K562 (cell line): ENCODE results near the gene ZNF761. TPM values are rescaled to one million over a fixed set of nuclear protein-coding genes. Genes with fewer than 3 reads are reported as not detected.
A peak's percentile ranks its signal among the peaks of the same experiment; 100 is the strongest.

Experiments used
- ATF3 ChIP-seq, 2 experiments: fragments of 450-650 bp in 1 of 2; sonication (generic) in 1 of 2; formaldehyde crosslinking in 1 of 2; IDR thresholded peaks in 1 of 2; conservative IDR thresholded peaks in 1 of 2; 2 replicates each; pipeline versions ENCODE4 v1.6.1 to v1.8.1; 2016 to 2023; ENCODE audit warnings: mild to moderate bottlenecking in 2 of 2, moderate library complexity in 2 of 2, inconsistent platforms in 1 of 2, missing genetic modification reagents in 1 of 2
- PURB ChIP-seq: sonication (generic); formaldehyde crosslinking; IDR thresholded peaks from 2 replicates; pipeline ENCODE4 v1.9.0; 2021; ENCODE audit warnings: low read depth, mild to moderate bottlenecking, missing genetic modification reagents
- RBM15 ChIP-seq: fragments of 200-400 bp; formaldehyde crosslinking; IDR thresholded peaks from 2 replicates; pipeline ENCODE4 v1.6.1; 2018; ENCODE audit warnings: mild to moderate bottlenecking, low read length, moderate library complexity; ENCODE audit not compliant: insufficient read depth
- RHOXF2B ChIP-seq: fragments of 250-450 bp; sonication (Bioruptor Pico); conservative IDR thresholded peaks from 2 replicates; pipeline ENCODE4 v1.5.1; 2021
- SP2 ChIP-seq: IDR thresholded peaks from 2 replicates; pipeline ENCODE4 v1.6.1; 2011; ENCODE audit warnings: mild to moderate bottlenecking, low read depth, low read length, moderate library complexity; ENCODE audit not compliant: poor library complexity, severe bottlenecking; ENCODE audit errors: extremely low read depth
- TBP ChIP-seq: optimal IDR thresholded peaks from 2 replicates; pipeline ENCODE3; 2011; ENCODE audit warnings: low read depth, low read length, improper control_type of control experiment
- ZBTB2 ChIP-seq: fragments of 450-650 bp; IDR thresholded peaks from 2 replicates; pipeline ENCODE4 v1.6.1; 2016; ENCODE audit warnings: antibody characterized with exemption
- ZNF12 ChIP-seq: sonication (generic); formaldehyde crosslinking; IDR thresholded peaks from 2 replicates; pipeline ENCODE4 v1.4.0; 2020; ENCODE audit warnings: mild to moderate bottlenecking, missing genetic modification reagents
- ZNF24 ChIP-seq: fragments of 450-650 bp; IDR thresholded peaks from 2 replicates; pipeline ENCODE4 v1.6.1; 2016
- ZZZ3 ChIP-seq: fragments of 450-650 bp; IDR thresholded peaks from 2 replicates; pipeline ENCODE4 v1.6.1; 2016; ENCODE audit warnings: antibody characterized with exemption, mild to moderate bottlenecking, moderate library complexity
- polyA plus RNA-seq, 8 experiments: library from polyadenylated mRNA; depleted of rRNA in 4 of 8; stranded (reverse) in 5 of 8; unstranded in 3 of 8; fragments of >200 nt; fragmentation: Nextera tagmentation in 2 of 8; fragmentation: Illumina TruSeq in 1 of 8; extraction: Ambion mirVana in 2 of 8; extraction: Trizol in 1 of 8; gene quantifications; 2 replicates each; pipeline versions ENCODE4 v1.2.1 to v1.2.3, GENCODE V29; 2011 to 2014; ENCODE audit warnings: inconsistent platforms in 1 of 8, missing spikeins in 1 of 8
- total RNA-seq, 7 experiments: library from RNA; depleted of rRNA in 6 of 7; stranded (reverse); fragments of >200 nt in 6 of 7; fragmentation: Illumina TruSeq in 2 of 7; extraction: Trizol in 2 of 7; gene quantifications; 2 replicates each; pipeline versions ENCODE4 v1.2.1 to v1.2.3, GENCODE V29; 2011 to 2021; ENCODE audit warnings: low replicate concordance in 1 of 7
- TF ChIP-seq, protein P1 (sequence below), 2 experiments: fragments of 450-650 bp; IDR thresholded peaks; 2 replicates each; pipeline ENCODE4 v1.6.1; 2016; ENCODE audit warnings: mild to moderate bottlenecking in 2 of 2, borderline replicate concordance in 1 of 2, low read depth in 1 of 2, moderate library complexity in 1 of 2
- TF ChIP-seq, protein P2 (sequence below): fragments of 250-450 bp; sonication (Bioruptor Pico); IDR thresholded peaks from 2 replicates; pipeline ENCODE4 v1.5.0; 2021
- TF ChIP-seq, protein P3 (sequence below): sonication (generic); formaldehyde crosslinking; IDR thresholded peaks from 2 replicates; pipeline ENCODE4 v1.8.1; 2023; ENCODE audit warnings: mild to moderate bottlenecking, missing genetic modification reagents

ZNF761 gene
- total and polyA plus RNA-seq, 9 of the 15 experiments (the other 6 are each of a cell fraction or from before 2014, with no cell fraction given), result 10.3 to 30.2 (median 17.0) TPM

DNA sequence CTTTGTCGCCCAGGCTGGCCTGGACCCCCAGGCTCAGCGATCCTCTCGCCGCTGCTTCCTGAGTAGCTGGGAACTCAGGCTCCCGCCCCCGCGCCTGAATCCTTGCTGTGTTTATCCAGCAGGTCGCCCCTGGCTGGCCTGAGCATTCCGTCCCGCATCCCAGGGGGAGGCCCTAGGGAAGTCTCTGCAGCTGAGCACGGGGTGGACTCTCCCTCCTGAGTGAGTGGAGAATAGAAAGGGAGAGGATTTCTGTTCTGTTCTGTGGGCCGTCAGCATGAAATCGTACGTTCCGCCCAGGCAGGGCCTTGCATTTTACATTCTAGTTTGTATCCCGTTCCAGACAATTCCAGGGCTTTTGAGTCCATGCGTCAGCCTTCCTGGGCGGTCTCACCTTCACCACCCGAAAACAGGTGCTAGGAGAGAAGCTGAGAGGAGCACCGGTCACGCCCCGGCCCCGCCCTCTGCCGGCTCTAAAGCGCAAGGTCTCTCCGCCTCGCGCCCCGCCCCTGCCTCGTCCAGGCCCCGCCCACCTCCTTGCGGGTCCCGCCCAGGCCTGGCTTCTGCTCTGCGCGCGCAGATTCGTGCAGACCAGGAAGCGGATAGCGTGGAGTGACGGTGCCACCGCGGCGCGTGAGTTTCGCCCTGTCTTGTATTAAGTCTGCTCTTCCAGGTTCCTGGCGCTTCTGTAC, at the start of gene ZNF761 (continued):
- TF ChIP-seq, protein P1, sequence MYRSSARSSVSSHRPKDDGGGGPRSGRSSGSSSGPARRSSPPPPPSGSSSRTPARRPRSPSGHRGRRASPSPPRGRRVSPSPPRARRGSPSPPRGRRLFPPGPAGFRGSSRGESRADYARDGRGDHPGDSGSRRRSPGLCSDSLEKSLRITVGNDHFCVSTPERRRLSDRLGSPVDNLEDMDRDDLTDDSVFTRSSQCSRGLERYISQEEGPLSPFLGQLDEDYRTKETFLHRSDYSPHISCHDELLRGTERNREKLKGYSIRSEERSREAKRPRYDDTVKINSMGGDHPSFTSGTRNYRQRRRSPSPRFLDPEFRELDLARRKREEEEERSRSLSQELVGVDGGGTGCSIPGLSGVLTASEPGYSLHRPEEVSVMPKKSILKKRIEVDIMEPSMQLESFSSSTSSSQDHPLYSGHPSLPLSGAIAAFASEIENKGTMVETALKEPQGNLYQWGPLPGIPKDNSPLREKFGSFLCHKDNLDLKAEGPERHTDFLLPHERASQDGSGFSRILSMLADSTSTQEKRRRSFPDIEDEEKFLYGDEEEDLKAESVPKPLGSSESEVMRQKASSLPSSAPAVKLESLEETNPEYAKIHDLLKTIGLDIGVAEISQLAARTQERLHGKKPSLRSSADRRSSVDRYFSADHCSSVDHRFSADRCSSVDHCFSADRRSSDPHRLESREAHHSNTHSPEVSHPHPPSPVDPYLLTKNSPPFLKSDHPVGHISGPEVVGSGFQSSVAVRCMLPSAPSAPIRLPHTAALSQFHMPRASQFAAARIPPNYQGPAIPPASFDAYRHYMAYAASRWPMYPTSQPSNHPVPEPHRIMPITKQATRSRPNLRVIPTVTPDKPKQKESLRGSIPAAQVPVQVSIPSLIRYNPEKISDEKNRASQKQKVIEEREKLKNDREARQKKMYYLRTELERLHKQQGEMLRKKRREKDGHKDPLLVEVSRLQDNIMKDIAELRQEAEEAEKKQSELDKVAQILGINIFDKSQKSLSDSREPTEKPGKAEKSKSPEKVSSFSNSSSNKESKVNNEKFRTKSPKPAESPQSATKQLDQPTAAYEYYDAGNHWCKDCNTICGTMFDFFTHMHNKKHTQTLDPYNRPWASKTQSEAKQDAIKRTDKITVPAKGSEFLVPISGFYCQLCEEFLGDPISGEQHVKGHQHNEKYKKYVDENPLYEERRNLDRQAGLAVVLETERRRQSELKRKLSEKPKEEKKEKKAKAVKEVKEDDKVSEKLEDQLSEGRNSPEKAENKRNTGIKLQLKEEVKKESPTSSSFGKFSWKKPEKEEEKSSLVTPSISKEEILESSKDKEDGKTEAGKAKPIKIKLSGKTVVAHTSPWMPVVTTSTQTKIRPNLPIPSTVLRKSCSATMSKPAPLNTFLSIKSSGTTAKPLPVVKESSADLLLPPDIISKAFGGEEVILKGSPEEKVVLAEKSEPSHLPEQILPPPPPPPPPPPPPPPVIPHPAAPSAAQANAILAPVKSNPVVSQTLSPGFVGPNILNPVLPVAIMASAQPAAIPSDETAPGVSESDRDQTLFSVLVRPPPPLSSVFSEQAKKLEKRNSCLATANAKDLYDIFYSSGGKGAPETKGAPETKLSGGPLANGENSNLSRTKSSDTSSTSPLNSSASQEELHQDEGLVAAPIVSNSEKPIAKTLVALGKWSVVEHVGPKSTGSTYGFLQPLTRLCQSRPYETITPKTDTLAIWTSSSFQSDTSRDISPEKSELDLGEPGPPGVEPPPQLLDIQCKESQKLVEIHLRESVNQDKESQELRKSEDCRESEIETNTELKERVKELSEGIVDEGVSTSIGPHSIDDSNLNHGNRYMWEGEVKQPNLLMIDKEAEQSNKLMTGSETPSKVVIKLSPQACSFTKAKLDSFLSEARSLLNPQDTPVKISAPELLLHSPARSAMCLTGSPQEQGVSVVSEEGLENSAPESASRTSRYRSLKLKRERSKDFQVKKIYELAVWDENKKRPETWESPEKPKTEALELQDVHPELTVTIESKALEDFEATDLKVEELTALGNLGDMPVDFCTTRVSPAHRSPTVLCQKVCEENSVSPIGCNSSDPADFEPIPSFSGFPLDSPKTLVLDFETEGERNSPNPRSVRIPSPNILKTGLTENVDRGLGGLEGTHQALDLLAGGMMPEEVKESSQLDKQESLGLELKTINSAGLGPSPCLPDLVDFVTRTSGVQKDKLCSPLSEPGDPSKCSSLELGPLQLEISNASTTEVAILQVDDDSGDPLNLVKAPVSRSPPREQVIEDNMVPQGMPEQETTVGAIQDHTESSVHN (IDR thresholded peaks at IDR 0.05; ENCODE audit: borderline replicate concordance in 1 of 2, low read depth in 1 of 2), result no peak
- TF ChIP-seq, protein P2, sequence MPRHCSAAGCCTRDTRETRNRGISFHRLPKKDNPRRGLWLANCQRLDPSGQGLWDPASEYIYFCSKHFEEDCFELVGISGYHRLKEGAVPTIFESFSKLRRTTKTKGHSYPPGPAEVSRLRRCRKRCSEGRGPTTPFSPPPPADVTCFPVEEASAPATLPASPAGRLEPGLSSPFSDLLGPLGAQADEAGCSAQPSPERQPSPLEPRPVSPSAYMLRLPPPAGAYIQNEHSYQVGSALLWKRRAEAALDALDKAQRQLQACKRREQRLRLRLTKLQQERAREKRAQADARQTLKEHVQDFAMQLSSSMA, result no peak
- TF ChIP-seq PURB (CRISPR knock-in tag) (no peak), RHOXF2B (no peak), SP2 (no peak), ZZZ3 (no peak), ZNF24 (no peak), ATF3 (IDR thresholded peaks at IDR 0.05) (no peak), ATF3 (CRISPR knock-in tag; conservative IDR thresholded peaks at IDR 0.05) (no peak), ZNF12 (peak; percentile 10; the same call in 1 of the 2 replicates), RBM15 (no peak), TBP (peak; percentile 45), ZBTB2 (peak; percentile 66)
- TF ChIP-seq, protein P3, sequence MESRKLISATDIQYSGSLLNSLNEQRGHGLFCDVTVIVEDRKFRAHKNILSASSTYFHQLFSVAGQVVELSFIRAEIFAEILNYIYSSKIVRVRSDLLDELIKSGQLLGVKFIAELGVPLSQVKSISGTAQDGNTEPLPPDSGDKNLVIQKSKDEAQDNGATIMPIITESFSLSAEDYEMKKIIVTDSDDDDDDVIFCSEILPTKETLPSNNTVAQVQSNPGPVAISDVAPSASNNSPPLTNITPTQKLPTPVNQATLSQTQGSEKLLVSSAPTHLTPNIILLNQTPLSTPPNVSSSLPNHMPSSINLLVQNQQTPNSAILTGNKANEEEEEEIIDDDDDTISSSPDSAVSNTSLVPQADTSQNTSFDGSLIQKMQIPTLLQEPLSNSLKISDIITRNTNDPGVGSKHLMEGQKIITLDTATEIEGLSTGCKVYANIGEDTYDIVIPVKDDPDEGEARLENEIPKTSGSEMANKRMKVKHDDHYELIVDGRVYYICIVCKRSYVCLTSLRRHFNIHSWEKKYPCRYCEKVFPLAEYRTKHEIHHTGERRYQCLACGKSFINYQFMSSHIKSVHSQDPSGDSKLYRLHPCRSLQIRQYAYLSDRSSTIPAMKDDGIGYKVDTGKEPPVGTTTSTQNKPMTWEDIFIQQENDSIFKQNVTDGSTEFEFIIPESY (CRISPR knock-in tag), result no peak
